Lower lobe of right lung (tissue), 2 donors: ENCODE measurements around the gene MROH2A. TPM values are rescaled to one million over a fixed set of nuclear protein-coding genes. Genes with fewer than 3 reads are reported as not detected.

Source experiments
- ATAC-seq, 2 donors: fragments of 200-7000 bp; cut with Tn5 transposase; one replicate each; pipeline ENCODE4 v1.9.1; 2020 to 2022; ENCODE audit warnings: mild to moderate bottlenecking in 2 of 2, moderate library complexity in 2 of 2
- DNase-seq: peaks from one replicate; pipeline ENCODE4 v3.0.0-alpha.2; 2020
- H3K27ac ChIP-seq: fragments of 200-600 bp; one replicate; pipeline ENCODE4 v1.8.0; 2022
- H3K27me3 ChIP-seq: fragments of 200-600 bp; one replicate; pipeline ENCODE4 v1.8.0; 2022; ENCODE audit warnings: low read depth
- H3K36me3 ChIP-seq: fragments of 200-600 bp; one replicate; pipeline ENCODE4 v1.8.0; 2022; ENCODE audit warnings: mild to moderate bottlenecking
- H3K4me1 ChIP-seq: fragments of 200-600 bp; one replicate; pipeline ENCODE4 v1.8.0; 2022
- H3K4me3 ChIP-seq: fragments of 200-600 bp; one replicate; pipeline ENCODE4 v1.8.0; 2022; ENCODE audit warnings: mild to moderate bottlenecking
- H3K9me3 ChIP-seq: fragments of 200-600 bp; one replicate; pipeline ENCODE4 v1.8.0; 2022
- intact Hi-C: fragments of 100-400 bp; cut with DNase I; formaldehyde crosslinking; loops from one replicate; pipeline ENCODE4 v1.11.0; 2022
- total RNA-seq: library from RNA; stranded (reverse); fragmentation: NEBNext Ultra II Directional; extraction: Animal tissue kit (Norgen Biotek cat#: 25700); gene quantifications from one replicate; pipeline ENCODE4 v1.2.1, GENCODE V29; 2021
- TF ChIP-seq, protein P1 (sequence below): fragments of 200-600 bp; IDR thresholded peaks from one replicate; pipeline ENCODE4 v1.8.0; 2022; ENCODE audit warnings: antibody characterized with exemption, mild to moderate bottlenecking
- donor health status: DM: no; HTN: yes; CAD: no; lungs with severe emphysema.

MROH2A gene
- total RNA-seq, 1 donor from 2014 or later: not detected

DNA sequence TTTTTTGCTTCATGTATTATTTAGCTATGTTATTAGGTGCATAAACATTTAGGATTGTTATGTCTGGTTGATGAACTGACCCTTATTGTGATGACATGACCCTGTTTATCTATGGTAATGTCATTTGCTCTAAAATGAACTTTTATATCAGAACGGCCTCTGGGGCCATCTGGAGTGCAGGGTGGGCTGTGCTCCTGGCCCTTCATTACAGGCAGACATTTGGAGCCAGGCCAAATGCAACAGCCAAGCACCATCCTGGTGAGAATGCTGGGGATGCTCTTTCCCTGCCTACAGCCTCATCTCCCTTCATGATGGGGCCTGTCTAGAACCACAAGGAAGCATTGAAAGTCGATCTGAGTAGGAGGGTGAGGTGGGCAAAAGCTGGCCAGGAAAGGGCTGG is 38.2 kb downstream of the MROH2A start:
- no peaks in the 10 kb centered on the region for H3K4me1 ChIP-seq
- H3K27me3 ChIP-seq: peaks cover 4% of the 10 kb centered on the region
- ATAC-seq: no peak
- no peaks in the 10 kb centered on the region for H3K36me3 ChIP-seq
- no peak overlapping the region for H3K4me3 ChIP-seq
- intact Hi-C loops: no loop called here
- DNase-seq: no peak
- H3K27ac ChIP-seq: no peak overlapping the region
- TF ChIP-seq, protein P1, sequence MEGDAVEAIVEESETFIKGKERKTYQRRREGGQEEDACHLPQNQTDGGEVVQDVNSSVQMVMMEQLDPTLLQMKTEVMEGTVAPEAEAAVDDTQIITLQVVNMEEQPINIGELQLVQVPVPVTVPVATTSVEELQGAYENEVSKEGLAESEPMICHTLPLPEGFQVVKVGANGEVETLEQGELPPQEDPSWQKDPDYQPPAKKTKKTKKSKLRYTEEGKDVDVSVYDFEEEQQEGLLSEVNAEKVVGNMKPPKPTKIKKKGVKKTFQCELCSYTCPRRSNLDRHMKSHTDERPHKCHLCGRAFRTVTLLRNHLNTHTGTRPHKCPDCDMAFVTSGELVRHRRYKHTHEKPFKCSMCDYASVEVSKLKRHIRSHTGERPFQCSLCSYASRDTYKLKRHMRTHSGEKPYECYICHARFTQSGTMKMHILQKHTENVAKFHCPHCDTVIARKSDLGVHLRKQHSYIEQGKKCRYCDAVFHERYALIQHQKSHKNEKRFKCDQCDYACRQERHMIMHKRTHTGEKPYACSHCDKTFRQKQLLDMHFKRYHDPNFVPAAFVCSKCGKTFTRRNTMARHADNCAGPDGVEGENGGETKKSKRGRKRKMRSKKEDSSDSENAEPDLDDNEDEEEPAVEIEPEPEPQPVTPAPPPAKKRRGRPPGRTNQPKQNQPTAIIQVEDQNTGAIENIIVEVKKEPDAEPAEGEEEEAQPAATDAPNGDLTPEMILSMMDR: no peak
- no peaks in the 10 kb centered on the region for H3K9me3 ChIP-seq

DNA sequence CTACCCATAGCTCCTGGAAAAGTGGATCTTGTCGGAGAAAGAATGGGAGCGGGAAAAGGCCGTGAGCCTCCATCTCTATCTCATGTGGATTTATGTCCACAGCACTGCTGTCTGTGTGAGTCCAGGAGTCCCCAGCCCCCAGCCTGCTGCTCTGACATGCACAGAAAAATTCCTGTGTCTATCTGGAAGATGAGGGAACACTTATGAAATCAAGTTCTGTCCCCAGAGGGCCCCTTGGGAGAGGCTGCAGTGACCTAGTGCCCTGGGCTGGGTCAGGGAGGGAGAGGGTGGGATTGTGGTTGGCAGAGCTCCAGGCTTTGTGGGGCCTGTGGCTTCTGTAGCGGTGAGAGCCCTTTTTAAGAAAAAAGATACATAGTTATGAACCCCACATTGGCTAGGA is 38.6 kb downstream of the MROH2A start:
- Histone ChIP-seq H3K27me3 (peaks cover 4% of the 10 kb centered on the region), H3K27ac (no peak overlapping the region), H3K36me3 (no peaks in the 10 kb centered on the region), H3K9me3 (no peaks in the 10 kb centered on the region), H3K4me3 (no peak overlapping the region), H3K4me1 (no peaks in the 10 kb centered on the region)
- DNase-seq (no peak), ATAC-seq (no peak)
- TF ChIP-seq, protein P1: no peak
- intact Hi-C loops: no loop called here

DNA sequence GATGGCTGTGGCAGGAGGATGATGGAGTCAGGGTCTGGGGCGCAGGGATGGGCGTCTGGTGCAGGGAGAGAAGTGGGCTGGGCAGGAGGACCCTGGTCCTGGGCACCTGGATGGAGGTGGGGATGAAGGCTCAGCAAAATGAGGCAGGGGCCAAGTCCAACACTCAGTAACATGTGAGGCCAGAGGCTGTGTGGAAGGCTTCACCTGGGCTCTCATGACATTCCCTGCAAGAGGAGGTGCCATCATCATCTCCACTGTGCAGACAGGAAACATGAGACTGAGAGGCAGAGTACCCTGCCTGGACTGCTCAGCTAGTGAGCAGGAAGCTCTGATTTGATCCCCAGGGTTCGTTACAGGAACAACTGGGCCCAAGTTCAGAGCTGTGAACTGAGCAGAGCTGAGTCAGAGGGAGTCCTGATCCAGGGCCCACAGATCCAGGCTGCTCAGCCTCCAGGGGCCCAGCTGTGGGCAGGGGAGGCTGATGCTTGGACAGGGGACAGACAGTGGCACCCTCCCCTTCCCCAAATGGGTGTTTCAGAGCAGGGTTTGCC is 39.3 kb downstream of the MROH2A start:
- Histone ChIP-seq H3K27ac (no peak overlapping the region), H3K27me3 (peaks cover 4% of the 10 kb centered on the region), H3K36me3 (no peaks in the 10 kb centered on the region), H3K9me3 (no peaks in the 10 kb centered on the region), H3K4me1 (no peaks in the 10 kb centered on the region), H3K4me3 (no peak overlapping the region)
- ATAC-seq (peak in 1 of 2 donors; percentile 7), DNase-seq (no peak)
- TF ChIP-seq, protein P1: no peak
- intact Hi-C loops: no loop called here

DNA sequence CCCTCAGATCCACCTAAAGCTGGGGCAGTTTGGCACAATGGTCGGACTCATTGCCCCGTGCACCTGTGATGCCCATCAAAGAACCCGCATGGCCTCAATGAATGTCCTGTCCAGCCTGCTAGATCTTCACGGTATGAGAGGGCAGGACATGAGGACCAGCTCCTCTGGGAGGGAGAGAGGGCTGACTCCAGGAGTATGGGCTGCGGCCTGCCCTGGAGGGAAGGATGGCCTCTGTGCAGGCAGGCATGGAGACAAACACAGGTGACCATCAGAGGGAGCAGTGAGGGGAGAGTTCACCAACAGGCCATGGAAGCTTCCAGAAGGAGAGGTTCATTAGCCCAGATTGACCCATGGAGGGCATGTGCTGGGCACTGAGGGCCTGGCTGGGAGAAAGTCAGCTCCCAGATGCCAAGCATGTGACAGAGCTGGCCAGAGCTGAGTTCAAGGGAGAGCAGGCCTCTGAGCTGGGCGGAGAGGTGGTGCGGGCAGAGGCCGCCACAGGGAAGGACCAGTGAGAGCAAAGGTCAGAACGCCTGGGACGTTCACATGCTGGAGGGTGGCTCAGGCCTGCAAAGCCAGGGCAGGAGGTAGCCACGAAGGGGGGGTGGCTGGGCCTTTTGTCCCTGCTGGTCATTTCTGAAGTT is 40.0 kb downstream of the MROH2A start:
- intact Hi-C loops: no loop called here

DNA sequence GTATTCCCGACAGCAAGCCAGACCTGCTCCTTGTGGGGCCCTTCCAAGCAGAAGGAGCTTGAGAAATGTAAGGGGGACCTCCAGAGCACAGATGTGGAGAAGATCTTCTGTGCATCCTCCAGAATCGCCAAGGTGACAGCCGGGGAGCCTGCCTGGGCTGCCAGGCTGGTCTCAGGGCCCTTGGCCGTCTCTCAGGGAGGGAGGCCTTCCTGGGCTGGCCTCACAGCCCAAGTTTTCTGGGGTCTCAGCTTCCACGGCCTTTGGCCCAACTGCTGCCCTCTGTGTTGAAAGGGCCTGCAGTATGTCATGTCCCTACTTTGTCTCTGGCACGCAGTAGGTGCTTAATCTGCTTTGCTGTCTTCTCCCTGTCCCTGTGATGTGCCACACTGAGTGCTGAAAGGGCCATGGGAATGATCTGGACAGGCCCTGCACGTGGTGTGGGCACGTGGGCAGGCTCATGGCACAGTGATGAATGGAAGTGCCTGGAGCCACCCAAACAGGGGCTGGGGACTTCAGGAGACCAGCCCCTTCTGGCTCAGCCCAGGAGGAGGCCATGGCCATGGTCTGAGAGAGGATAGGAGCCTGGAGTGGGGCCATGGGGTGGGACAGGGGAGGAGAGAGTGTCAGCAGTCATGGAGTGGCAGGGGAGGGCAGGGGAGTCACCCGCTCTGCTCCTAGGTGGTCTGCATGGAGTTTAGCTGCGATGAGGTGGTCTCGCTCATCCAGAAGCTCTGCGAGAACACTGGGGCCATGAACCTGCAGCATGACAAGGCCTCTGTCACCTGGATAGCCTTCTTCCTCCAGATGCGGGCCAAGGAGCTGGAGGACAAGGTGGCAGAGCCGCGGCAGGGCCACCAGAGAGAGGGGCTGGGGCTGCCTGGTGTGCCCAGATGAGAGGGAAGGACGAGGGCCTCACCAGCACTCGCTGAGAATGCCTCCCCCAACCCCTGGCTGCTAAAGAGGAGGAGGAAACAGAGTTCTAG is 40.8 kb downstream of the MROH2A start:
- H3K36me3 ChIP-seq: no peaks in the 10 kb centered on the region
- H3K9me3 ChIP-seq: no peaks in the 10 kb centered on the region
- no peaks in the 10 kb centered on the region for H3K4me1 ChIP-seq
- H3K4me3 ChIP-seq: no peak overlapping the region
- TF ChIP-seq, protein P1: no peak
- no peak overlapping the region for H3K27ac ChIP-seq
- intact Hi-C loops: no loop called here
- peaks cover 4% of the 10 kb centered on the region for H3K27me3 ChIP-seq
- ATAC-seq (no peak), DNase-seq (peak; percentile 22)

More for the DNA sequence above, 40.0 kb downstream of the MROH2A start:
- no peaks in the 10 kb centered on the region for H3K4me1 ChIP-seq
- H3K27ac ChIP-seq: no peak overlapping the region
- H3K9me3 ChIP-seq: no peaks in the 10 kb centered on the region
- ATAC-seq: no peak
- no peaks in the 10 kb centered on the region for H3K36me3 ChIP-seq
- H3K4me3 ChIP-seq: no peak overlapping the region
- peaks cover 4% of the 10 kb centered on the region for H3K27me3 ChIP-seq
- TF ChIP-seq, protein P1: no peak
- no peak for DNase-seq
